Mesothelial cell of epicardium (in vitro differentiated cells): ENCODE measurements around the gene CT47C1. TPM values are rescaled to one million over a fixed set of nuclear protein-coding genes. Genes with fewer than 3 reads are reported as not detected.
A peak's percentile ranks its signal among the peaks of the same experiment; 100 is the strongest.

ENCODE experiments used
- DNase-seq, 2 experiments: peaks; one replicate each; pipeline ENCODE4 v3.0.0; 2021; ENCODE audit warnings: low spot score in 2 of 2; ENCODE audit not compliant: unreplicated experiment in 2 of 2
- H3K27ac Mint-ChIP-seq: 2 replicates; pipeline ENCODE4 v1.8.0; 2021; ENCODE audit warnings: mixed read lengths
- H3K27me3 Mint-ChIP-seq: 2 replicates; pipeline ENCODE4 v1.8.0; 2021; ENCODE audit warnings: low read depth, mixed read lengths
- H3K36me3 Mint-ChIP-seq: 2 replicates; pipeline ENCODE4 v1.8.0; 2021; ENCODE audit warnings: mixed read lengths
- H3K4me1 Mint-ChIP-seq: 2 replicates; pipeline ENCODE4 v1.8.0; 2021; ENCODE audit warnings: mixed read lengths
- H3K4me3 Mint-ChIP-seq: 2 replicates; pipeline ENCODE4 v1.8.0; 2021; ENCODE audit warnings: mild to moderate bottlenecking, moderate library complexity, mixed read lengths
- H3K9me3 Mint-ChIP-seq: 2 replicates; pipeline ENCODE4 v1.8.0; 2021; ENCODE audit warnings: mixed read lengths
- total RNA-seq: library from RNA; stranded (reverse); gene quantifications from 3 replicates; pipeline ENCODE4 v1.2.1, GENCODE V29; 2021
- TF ChIP-seq, protein P1 (sequence below): fragments of 200-600 bp; sonication (generic); IDR thresholded peaks from one replicate; pipeline ENCODE4 v1.5.0; 2021; ENCODE audit warnings: antibody characterized with exemption; ENCODE audit not compliant: unreplicated experiment

CT47C1 gene
- total RNA-seq, 1 donor from 2014 or later: not detected

DNA sequence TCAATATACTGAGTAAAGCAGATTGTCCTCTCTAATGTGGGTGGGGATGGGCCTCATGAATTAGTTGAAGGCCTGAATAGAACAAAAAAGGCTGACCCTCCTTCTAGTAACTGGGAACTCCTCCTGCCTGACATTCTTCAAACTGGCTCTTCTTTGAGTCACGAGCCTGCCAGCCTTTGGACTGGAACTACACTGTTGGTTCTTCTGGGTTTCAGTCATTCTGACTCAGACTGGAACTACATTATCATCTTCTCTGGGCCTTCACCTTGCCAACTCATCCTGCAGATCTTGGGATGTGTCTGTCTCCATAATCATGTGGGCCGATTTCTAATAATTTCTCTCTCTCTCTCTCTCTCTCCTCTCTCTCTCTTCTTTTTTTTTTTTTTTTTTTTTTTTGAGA lies 26.9 kb upstream of the CT47C1 start:
- Mint-ChIP-seq H3K27me3 (no peaks in the 10 kb centered on the region), H3K27ac (no peak overlapping the region), H3K4me3 (no peak overlapping the region), H3K4me1 (no peaks in the 10 kb centered on the region), H3K9me3 (peaks cover 50% of the 10 kb centered on the region), H3K36me3 (no peaks in the 10 kb centered on the region)
- TF ChIP-seq, protein P1, sequence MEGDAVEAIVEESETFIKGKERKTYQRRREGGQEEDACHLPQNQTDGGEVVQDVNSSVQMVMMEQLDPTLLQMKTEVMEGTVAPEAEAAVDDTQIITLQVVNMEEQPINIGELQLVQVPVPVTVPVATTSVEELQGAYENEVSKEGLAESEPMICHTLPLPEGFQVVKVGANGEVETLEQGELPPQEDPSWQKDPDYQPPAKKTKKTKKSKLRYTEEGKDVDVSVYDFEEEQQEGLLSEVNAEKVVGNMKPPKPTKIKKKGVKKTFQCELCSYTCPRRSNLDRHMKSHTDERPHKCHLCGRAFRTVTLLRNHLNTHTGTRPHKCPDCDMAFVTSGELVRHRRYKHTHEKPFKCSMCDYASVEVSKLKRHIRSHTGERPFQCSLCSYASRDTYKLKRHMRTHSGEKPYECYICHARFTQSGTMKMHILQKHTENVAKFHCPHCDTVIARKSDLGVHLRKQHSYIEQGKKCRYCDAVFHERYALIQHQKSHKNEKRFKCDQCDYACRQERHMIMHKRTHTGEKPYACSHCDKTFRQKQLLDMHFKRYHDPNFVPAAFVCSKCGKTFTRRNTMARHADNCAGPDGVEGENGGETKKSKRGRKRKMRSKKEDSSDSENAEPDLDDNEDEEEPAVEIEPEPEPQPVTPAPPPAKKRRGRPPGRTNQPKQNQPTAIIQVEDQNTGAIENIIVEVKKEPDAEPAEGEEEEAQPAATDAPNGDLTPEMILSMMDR: no peak
- no peak for DNase-seq

DNA sequence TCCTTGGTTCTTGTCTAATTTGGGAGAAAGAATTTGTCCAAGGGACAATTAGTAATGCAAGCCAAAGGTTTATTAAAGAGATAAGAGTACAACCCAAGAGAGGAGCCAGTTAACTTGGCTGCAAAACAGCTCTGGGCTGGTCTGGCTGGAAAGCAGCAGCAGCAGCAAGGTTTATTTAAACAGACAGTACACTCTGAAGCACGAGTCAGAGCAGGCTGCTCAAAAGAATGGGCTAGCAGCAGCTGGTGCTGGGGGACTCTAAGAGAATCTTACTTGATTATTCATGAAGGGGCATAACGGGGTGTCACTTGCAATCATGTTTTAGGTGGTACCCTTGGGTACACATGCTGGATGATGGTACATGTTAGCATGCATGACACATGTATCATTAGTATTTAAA lies 17.1 kb upstream of the CT47C1 start:
- Mint-ChIP-seq H3K27me3 (no peaks in the 10 kb centered on the region), H3K27ac (no peak overlapping the region), H3K9me3 (peaks cover 22% of the 10 kb centered on the region), H3K4me1 (no peaks in the 10 kb centered on the region), H3K4me3 (no peak overlapping the region), H3K36me3 (no peaks in the 10 kb centered on the region)
- DNase-seq: no peak
- TF ChIP-seq, protein P1: no peak

DNA sequence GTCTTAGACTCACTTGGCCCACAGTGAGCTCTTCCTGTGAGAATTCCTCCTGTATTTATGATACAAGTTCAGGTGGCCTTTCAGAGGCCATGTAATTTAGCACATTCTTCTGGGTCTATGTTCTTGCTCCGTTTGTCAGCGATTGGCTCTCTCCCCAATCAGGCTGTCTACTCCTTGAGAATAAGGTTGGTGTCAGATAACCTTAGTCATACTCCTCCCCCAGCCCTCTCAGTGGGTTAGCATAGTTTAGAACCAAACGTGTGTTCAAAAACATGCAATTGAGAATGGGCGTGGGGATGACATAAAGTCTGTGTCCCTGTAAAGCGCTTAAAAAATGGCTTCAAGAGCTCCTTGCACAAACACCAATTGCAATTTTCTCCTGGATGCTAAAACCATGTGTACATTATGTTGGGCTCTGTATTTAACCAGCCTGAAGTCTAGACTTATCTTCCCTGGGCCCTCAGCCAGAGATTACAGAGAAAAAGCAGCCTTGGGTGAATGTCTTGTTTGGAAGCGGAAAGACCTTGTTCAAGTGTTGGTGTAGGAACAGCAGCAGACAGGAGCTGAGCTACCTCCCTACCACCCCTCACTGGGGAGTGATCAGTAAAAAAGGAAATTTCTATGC lies 9.9 kb upstream of the CT47C1 start:
- Mint-ChIP-seq H3K4me3 (no peak overlapping the region), H3K4me1 (peaks cover 9% of the 10 kb centered on the region), H3K36me3 (no peaks in the 10 kb centered on the region), H3K9me3 (peaks cover 32% of the 10 kb centered on the region), H3K27ac (no peak overlapping the region), H3K27me3 (no peaks in the 10 kb centered on the region)
- DNase-seq: no peak
- TF ChIP-seq, protein P1: no peak

DNA sequence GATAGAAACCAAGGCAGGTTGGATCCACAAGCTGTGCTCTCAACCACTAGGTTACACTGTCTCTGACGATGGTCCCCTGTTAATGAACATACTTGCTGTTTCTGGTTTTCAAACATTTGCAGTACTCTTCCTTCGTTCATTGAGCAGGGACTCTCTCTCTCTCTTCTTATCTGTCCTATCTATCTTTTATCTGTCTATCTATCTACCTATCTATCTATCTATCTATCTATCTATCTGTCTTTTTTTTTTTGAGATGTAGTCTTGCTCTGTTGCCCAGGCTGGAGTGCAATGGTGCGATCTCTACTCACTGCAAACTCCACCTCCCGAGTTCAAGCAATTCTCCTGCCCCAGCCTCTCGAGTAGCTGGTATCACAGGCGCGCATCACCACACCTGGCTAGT lies 9.4 kb upstream of the CT47C1 start:
- Mint-ChIP-seq H3K9me3 (peaks cover 32% of the 10 kb centered on the region), H3K36me3 (no peaks in the 10 kb centered on the region), H3K27me3 (no peaks in the 10 kb centered on the region), H3K4me3 (no peak overlapping the region), H3K27ac (no peak overlapping the region), H3K4me1 (peaks cover 9% of the 10 kb centered on the region)
- DNase-seq: no peak
- TF ChIP-seq, protein P1: no peak

DNA sequence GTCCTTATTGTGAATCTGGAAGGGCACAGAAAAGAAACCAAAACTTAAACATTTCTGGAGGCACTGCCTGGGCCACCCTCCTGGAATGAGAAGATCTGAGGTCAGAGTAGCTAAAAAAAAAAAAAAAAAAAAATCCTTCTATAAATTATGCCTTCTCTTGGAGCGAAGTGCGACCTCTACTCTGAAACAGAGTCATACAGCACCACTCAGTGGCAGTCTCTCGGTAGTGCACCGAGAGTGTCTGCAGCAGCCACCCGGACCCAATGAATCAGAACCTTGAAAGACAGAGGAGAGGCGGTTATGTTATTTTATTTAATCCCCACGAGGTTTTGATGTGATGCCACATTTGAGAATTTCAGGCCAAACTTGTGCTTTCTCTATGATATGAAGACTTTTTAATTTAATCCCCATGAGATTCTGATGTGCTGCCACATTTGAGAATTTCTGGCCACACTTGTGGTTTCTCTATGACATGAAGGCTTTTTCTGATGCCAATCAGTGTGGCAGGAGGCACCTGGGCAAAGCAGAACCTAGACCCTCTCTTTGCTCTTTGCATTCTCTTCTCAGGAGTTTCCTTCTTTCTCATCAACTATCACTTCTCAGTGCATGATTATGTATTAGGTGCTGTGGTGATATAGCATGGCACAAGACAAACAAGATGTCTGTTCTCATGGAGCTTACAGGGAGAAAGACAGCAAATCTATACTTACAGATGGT lies 5.6 kb upstream of the CT47C1 start:
- TF ChIP-seq, protein P1: peak; percentile 67
- no peak for DNase-seq
- Mint-ChIP-seq H3K4me3 (no peak overlapping the region), H3K9me3 (peaks cover 14% of the 10 kb centered on the region), H3K27ac (no peak overlapping the region), H3K4me1 (peaks cover 9% of the 10 kb centered on the region), H3K36me3 (no peaks in the 10 kb centered on the region), H3K27me3 (no peaks in the 10 kb centered on the region)
